GM20431 (cell line): ENCODE results near the gene GBX1.

Experiments
- in situ Hi-C: fragments of 300-500 bp; cut with MseI, MboI; formaldehyde crosslinking; loops from one replicate; pipeline ENCODE4 v1.15.0; 2020; ENCODE audit warnings: low sequenced_read_pairs; ENCODE audit not compliant: unreplicated experiment

Gene GBX1

GRCh38 chr7:151175047-151175792 is 7.7 kb upstream of the GBX1 start:
- in situ Hi-C loops, result no loop called here

- in situ Hi-C loops, result no loop called here
These were observed 7.0 kb upstream of the GBX1 start for GRCh38 chr7:151174246-151175046.

- in situ Hi-C loops, result no loop called here
These were observed 6.1 kb upstream of the GBX1 start for GRCh38 chr7:151173386-151174245.

- in situ Hi-C loops, result no loop called here
These were observed 5.0 kb upstream of the GBX1 start for GRCh38 chr7:151172273-151173141.

- in situ Hi-C loops, result no loop called here
These were observed 1.3 kb upstream of the GBX1 start for GRCh38 chr7:151168787-151169162.

GRCh38 chr7:151168003-151168786 is 701 bp upstream of the GBX1 start:
- in situ Hi-C loops, result no loop called here

- in situ Hi-C loops, result no loop called here
These were observed 781 bp downstream of the GBX1 start for GRCh38 chr7:151166629-151167196.

GRCh38 chr7:151161757-151162156 is 5.7 kb downstream of the GBX1 start:
- in situ Hi-C loops, result no loop called here

GRCh38 chr7:151157645-151158329 is 9.7 kb downstream of the GBX1 start:
- in situ Hi-C loops, result no loop called here

GRCh38 chr7:151152643-151153513 is 14.6 kb downstream of the GBX1 start:
- in situ Hi-C loops, result no loop called here

- in situ Hi-C loops, result no loop called here
These were observed 17.1 kb downstream of the GBX1 start for GRCh38 chr7:151150388-151150787.

- in situ Hi-C loops, result no loop called here
These were observed 18.9 kb downstream of the GBX1 start for GRCh38 chr7:151148319-151149259.

- in situ Hi-C loops, result no loop called here
These were observed 20.7 kb downstream of the GBX1 start for GRCh38 chr7:151146761-151147160.

GRCh38 chr7:151144387-151144786 is 23.1 kb downstream of the GBX1 start:
- in situ Hi-C loops, result no loop called here

GRCh38 chr7:151143261-151144015 is 24.1 kb downstream of the GBX1 start:
- in situ Hi-C loops, result no loop called here
